DLD1 (cell line): ENCODE measurements around the gene MPRIP.
"Not testable (repeated sequence)": the region's sequence is repeated elsewhere in the genome, so short reads cannot be mapped to it uniquely, and the experiment has no call there.

Experiments used
- in situ Hi-C: cut with HindIII; loops from 2 replicates; pipeline ENCODE4 v1.10.0; 2017; ENCODE audit warnings: low sequenced_read_pairs

Gene MPRIP

DNA sequence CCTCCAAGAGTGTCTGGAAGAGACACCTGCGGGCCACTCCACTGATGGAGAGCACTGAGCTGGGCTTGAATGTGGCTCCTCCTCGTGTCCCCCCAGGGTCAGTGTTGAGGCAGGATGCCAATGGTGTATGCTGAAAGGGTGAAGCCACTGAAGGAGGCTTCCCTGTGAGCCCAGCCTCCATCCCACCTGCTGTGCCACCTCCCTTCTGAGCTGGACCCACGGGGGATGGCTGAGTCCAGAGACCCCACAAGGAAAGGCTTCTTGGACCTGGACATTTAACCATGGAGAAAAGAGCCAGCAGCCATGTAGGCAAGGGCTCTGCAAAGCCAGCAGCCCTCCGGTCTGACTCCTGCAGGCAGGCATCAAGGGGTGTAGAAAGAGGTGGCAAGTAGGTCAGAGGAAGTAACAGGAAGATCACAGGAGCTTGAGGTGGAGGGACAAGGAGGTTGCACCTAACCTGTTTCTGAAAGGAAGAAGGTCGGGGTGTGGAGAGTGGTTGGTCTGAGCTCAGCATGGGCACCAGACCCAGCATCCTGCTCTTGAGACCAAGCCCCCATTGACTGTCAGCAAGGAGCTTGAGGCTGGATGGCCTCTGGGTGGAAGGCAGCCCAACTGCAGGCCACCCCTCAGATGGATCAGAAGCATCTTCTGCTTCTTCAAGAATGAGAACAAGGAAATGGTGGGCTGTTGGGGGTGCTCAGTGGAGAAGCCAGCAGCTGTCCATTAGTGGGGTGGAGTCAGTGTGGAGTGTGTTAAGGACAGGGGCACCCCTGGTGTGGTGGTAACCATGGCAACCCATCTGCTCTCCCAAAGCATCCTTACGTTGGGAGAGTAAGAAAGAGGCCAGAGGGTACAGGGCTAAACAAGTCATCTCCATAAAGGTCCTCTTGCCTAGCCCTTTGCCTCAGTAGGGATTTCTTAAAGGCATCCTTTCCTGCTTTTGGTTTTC, 83.2 kb downstream of the MPRIP start:
- in situ Hi-C loops, result no loop called here

DNA sequence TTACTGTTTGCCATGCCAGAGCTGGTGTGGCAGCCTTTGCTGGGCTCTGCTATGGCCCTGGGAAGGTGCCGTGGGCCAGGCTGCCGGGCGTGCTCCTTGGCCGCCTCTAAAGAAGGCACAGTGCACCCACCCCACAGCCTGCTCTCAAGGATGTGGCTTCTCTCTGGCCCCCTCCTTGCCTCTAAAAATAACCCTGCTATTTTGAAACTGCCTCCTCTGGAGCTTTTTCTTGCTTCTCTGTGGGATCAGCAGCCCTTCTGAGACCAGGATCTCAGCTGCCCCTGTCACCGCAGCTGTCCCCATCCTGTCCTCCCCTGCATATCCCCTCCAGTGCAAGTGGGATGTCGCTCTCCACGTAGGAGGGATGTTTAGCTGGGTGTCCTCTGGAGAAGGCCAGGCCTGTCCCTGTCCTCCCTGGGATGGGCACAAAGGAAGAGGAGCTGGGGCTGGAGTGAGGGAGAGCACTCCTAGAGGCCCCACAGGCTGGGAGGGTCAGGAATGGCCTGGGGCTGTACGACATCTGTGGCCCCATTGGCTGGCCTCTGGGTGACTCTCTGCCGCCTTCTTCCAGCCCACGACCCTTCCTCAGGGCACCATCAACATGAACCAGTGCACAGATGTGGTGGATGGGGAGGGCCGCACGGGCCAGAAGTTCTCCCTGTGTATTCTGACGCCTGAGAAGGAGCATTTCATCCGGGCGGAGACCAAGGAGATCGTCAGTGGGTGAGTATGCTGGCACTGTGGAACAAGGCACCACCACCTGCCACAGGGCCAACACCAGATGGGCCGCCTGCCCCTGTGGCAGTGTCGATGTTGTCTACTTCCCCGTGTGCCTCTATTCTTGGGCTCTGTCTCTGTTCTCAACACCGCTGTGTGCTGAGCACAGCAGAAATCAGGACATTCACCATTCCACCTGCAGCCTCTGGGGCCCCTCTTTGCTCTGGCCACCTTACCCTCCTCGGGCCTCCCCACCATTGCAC, 84.2 kb downstream of the MPRIP start:
- in situ Hi-C loops, result no loop called here

DNA sequence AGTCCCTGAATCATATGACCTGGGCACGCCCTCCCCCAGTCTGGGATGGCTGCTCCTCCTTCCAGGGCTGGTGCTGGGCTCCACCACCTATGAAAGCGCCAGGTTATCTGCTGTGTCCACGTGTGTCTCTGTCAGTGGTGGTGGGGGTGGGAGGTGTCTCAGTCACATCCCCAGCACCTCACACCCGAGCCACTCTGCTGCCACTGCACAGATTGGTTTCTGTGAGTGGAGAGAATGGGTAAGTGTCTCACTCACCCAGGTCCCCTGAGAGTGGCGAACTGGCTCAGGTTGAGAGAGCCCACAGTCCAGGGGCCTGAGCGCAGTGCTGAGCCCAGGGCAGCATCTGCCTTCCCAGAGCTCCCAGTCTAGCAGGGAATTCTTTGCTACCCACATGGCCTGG, 84.9 kb downstream of the MPRIP start:
- in situ Hi-C loops, result no loop called here

DNA sequence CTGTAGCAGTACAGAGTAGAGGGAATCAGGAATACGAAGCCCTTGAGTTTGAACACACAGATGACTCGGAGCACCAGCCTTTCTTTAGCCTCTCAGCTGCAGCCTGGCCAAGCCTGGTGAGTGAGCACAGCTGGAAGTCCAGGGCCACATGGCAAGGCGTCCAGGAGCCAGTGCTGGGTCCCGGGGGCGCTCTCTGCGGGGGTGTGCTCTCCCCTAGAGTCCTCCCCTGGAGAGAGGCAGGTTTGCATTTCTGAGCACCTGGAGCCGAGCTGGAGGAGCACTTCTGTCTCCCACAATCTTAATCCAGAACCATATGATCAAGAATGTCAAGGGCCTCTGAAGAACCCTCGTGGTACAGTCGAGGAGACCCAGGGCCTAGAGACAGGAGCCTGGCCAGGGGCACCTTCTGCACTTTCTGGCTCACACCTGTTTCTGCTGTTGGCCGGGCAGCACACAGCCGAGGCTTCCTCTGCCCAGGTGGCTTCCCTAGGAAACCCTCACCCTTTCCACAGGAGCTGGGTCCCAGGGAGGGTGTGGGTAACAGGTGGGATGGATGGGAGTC, 85.6 kb downstream of the MPRIP start:
- in situ Hi-C loops, result no loop called here

DNA sequence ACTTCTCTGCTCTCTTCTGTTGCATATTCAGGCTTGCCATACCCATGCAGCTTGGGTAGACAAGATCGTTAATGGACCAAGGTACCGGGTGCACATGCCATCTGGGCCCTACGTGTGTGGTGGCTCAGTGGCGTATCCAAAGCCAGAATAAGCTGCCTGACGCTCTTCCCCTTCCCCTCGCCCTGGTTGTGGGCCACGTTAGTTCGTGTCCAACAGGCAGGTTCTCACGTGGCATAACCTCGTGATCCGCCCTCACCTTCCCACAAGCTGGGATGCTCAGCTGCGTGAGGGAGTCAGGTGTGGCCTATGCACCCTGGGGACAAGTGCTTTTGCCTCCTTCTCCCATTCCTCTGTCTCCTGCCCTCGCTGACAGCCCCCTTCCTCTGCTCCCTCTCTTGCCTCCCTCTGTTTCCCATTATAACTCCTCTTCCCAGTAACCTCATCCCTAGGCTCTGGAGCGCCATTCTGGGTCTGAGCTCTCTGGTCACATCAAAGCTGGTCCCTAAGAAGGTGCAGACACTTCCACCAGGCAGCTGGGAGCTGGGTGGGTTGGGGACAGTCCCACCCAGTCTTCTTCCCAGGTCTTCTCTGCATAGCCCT, 86.3 kb downstream of the MPRIP start:
- in situ Hi-C loops, result no loop called here

DNA sequence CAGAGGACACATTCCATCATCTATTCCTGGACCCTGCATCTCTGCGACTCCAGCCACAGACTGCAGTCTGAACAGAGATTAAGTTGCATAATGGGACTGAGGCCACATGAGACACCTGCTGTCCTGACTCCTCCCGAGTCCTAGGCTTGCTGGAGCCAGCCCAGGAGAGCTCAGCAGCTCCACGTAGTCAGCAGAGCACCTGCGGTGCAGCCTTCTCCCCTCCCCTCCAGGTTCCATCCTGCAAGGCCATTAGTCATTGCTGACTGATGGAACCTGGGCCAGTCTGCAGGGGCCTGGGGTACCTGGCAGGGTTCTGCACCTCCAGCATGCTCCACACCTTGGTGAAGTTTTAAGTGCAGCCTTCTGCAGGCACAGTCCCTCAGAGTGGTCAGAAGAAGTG, 87.2 kb downstream of the MPRIP start:
- in situ Hi-C loops, result no loop called here

GRCh38 chr17:17130077-17130844, 88.0 kb downstream of the MPRIP start:
- in situ Hi-C loops, result no loop called here

- in situ Hi-C loops, result no loop called here
These were observed 89.6 kb downstream of the MPRIP start for GRCh38 chr17:17131839-17132238.

DNA sequence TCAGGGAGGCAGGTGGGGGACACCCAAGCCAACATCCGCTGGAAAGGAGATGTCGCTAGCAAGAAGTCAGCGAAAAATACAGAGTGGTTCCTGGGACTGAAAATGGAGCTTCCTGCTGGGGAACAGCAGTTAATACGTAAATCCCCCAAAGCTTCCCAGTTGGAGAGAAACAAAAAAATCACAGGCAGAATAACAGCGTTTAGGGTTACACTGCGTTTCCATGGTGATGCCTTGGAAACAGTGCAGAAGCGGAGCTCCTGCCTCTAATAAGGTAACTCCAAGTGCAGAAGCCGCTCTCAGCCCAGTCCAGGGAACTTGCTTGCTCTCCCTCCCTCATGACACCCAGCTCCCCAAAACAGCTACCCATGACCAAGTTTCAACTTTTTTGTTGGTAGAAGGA, 90.5 kb downstream of the MPRIP start:
- in situ Hi-C loops, result no loop called here

GRCh38 chr17:17134051-17134956, 92.0 kb downstream of the MPRIP start:
- in situ Hi-C loops, result no loop called here

- in situ Hi-C loops, result no loop called here
These were observed 92.7 kb downstream of the MPRIP start for GRCh38 chr17:17134957-17135333.

GRCh38 chr17:17136221-17136620, 94.0 kb downstream of the MPRIP start:
- in situ Hi-C loops, result not testable (repeated sequence)

GRCh38 chr17:17137731-17138585, 95.7 kb downstream of the MPRIP start:
- in situ Hi-C loops, result no loop called here

GRCh38 chr17:17139972-17140589, 97.8 kb downstream of the MPRIP start:
- in situ Hi-C loops, result no loop called here

- in situ Hi-C loops, result no loop called here
These were observed 98.3 kb downstream of the MPRIP start for GRCh38 chr17:17140590-17140980.

DNA sequence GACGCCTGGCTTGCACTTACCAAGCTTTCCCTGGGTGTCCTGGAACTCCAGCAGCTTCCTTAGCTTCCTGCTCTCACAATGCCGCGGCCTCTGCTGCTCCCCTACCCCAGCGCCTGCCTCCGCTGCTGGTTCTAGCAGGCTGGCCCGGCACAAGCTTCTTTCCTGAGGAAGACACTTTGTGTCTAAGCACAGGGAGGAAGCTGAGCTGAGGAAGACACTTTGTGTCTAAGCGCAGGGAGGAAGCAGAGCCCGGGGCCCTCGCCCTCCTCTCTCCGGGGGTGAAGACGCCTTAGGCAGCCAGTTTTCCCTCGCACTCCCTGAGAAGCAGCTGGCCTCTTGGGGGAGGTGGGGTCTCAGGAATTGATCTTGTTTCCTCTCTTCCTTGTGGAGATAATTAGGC, 99.0 kb downstream of the MPRIP start:
- in situ Hi-C loops, result no loop called here

- in situ Hi-C loops, result no loop called here
These were observed 99.7 kb downstream of the MPRIP start for GRCh38 chr17:17141860-17142552.
